DND-41 (cell line): ENCODE measurements around the gene NR5A2.

Source experiments
- ATAC-seq: fragments of 200-7000 bp; cut with Tn5 transposase; 3 replicates; pipeline ENCODE4 v1.9.1; 2021; ENCODE audit warnings: low read depth; ENCODE audit not compliant: insufficient read depth
- DNase-seq: peaks from one replicate; pipeline ENCODE4 v3.0.0-alpha.2; 2020
- H2AFZ ChIP-seq: 2 replicates; pipeline ENCODE4 v1.6.0; 2012; ENCODE audit warnings: low read depth, low read length
- H3K27ac ChIP-seq: 2 replicates; pipeline ENCODE4 v1.5.1; 2012; ENCODE audit warnings: low read length, inconsistent platforms
- H3K27me3 ChIP-seq: fragments of 200-600 bp; sonication (generic); 2 replicates; pipeline ENCODE4 v1.6.0; 2012; ENCODE audit warnings: low read length, mild to moderate bottlenecking, inconsistent platforms; ENCODE audit not compliant: insufficient read depth, poor library complexity
- H3K36me3 ChIP-seq: 2 replicates; pipeline ENCODE4 v1.5.1; 2012; ENCODE audit warnings: low read length, inconsistent platforms; ENCODE audit not compliant: insufficient read depth
- H3K4me1 ChIP-seq: 2 replicates; pipeline ENCODE4 v1.5.1; 2012; ENCODE audit warnings: mild to moderate bottlenecking, low read length; ENCODE audit not compliant: insufficient read depth
- H3K4me2 ChIP-seq: 2 replicates; pipeline ENCODE4 v1.6.0; 2012; ENCODE audit warnings: mild to moderate bottlenecking, moderate library complexity, low read length, inconsistent platforms; ENCODE audit not compliant: insufficient read depth
- H3K4me3 ChIP-seq, 2 experiments: fragments of 200-600 bp in 1 of 2; shearing (Covaris generic) in 1 of 2; 2 replicates each; pipeline ENCODE4 v1.5.1; 2012 to 2016; ENCODE audit warnings: inconsistent platforms in 2 of 2, low read length in 2 of 2, mild to moderate bottlenecking in 2 of 2, low read depth in 1 of 2, moderate library complexity in 1 of 2
- H3K79me2 ChIP-seq: 2 replicates; pipeline ENCODE4 v1.6.0; 2012; ENCODE audit warnings: low read length, inconsistent platforms; ENCODE audit not compliant: insufficient read depth
- H3K9ac ChIP-seq: 2 replicates; pipeline ENCODE4 v1.6.0; 2012; ENCODE audit warnings: low read depth, mild to moderate bottlenecking, inconsistent platforms, low read length, moderate library complexity
- H3K9me3 ChIP-seq: 2 replicates; pipeline ENCODE4 v1.5.1; 2012; ENCODE audit warnings: low read length, moderate library complexity, mild to moderate bottlenecking, inconsistent platforms; ENCODE audit not compliant: insufficient read depth, severe bottlenecking
- H4K20me1 ChIP-seq: 2 replicates; pipeline ENCODE4 v1.6.0; 2012; ENCODE audit warnings: low read length; ENCODE audit not compliant: insufficient read depth
- CTCF ChIP-seq: IDR thresholded peaks from 2 replicates; pipeline ENCODE4 v1.5.1; 2012; ENCODE audit warnings: borderline replicate concordance, low read length, moderate library complexity, mild to moderate bottlenecking; ENCODE audit not compliant: poor library complexity, severe bottlenecking; ENCODE audit errors: extremely low read depth
- EZH2 ChIP-seq: IDR thresholded peaks from 3 replicates; pipeline ENCODE4 v1.6.1; 2012; ENCODE audit warnings: borderline replicate concordance, low read depth, mild to moderate bottlenecking, moderate library complexity, low read length, inconsistent platforms; ENCODE audit not compliant: severe bottlenecking

The NR5A2 gene

GRCh38 chr1:200037501-200037900 is 10.0 kb downstream of the NR5A2 start:
- Histone ChIP-seq H2AFZ (no peak overlapping the region), H3K4me3 (no peak overlapping the region), H3K9me3 (no peaks in the 10 kb centered on the region), H3K27me3 (peaks cover 31% of the 10 kb centered on the region), H4K20me1 (no peaks in the 10 kb centered on the region; the same call in 1 of the 2 replicates), H3K9ac (no peak overlapping the region), H3K4me2 (no peak overlapping the region), H3K27ac (no peak overlapping the region), H3K4me1 (no peaks in the 10 kb centered on the region), H3K79me2 (no peaks in the 10 kb centered on the region), H3K36me3 (no peaks in the 10 kb centered on the region)
- ATAC-seq (no peak), DNase-seq (no peak)
- no peak for TF ChIP-seq CTCF
- no peak for TF ChIP-seq EZH2

GRCh38 chr1:200037904-200038303 is 10.4 kb downstream of the NR5A2 start:
- Histone ChIP-seq H3K4me2 (no peak overlapping the region), H3K4me3 (no peak overlapping the region), H3K9ac (no peak overlapping the region), H3K36me3 (no peaks in the 10 kb centered on the region), H3K27me3 (peaks cover 32% of the 10 kb centered on the region), H3K27ac (no peak overlapping the region), H3K79me2 (no peaks in the 10 kb centered on the region), H3K4me1 (no peaks in the 10 kb centered on the region), H2AFZ (no peak overlapping the region), H4K20me1 (no peaks in the 10 kb centered on the region; the same call in 1 of the 2 replicates), H3K9me3 (no peaks in the 10 kb centered on the region)
- ATAC-seq = no peak
- TF ChIP-seq CTCF (no peak), EZH2 (no peak)
- no peak for DNase-seq

GRCh38 chr1:200038325-200038980 is 10.9 kb downstream of the NR5A2 start:
- H2AFZ ChIP-seq = no peak overlapping the region
- no peaks in the 10 kb centered on the region for H3K9me3 ChIP-seq

More at GRCh38 chr1:200038325-200038980, 10.9 kb downstream of the NR5A2 start:
- Histone ChIP-seq H3K79me2 (no peaks in the 10 kb centered on the region), H3K27me3 (peaks cover 35% of the 10 kb centered on the region), H3K36me3 (no peaks in the 10 kb centered on the region), H3K4me1 (no peaks in the 10 kb centered on the region), H3K4me3 (no peak overlapping the region), H3K27ac (no peak overlapping the region), H3K9ac (no peak overlapping the region), H3K4me2 (no peak overlapping the region), H4K20me1 (no peaks in the 10 kb centered on the region; the same call in 1 of the 2 replicates)
- TF ChIP-seq CTCF = no peak
- no peak for TF ChIP-seq EZH2
- DNase-seq = no peak
- ATAC-seq = no peak
